ENCODE results near the gene CSRNP3.
"Not testable (repeated sequence)": the region's sequence is repeated elsewhere in the genome, so short reads cannot be mapped to it uniquely, and the experiment has no call there.

CSRNP3 gene

GRCh38 chr2:165547900-165548299 lies 78.4 kb downstream of the CSRNP3 start:
- no peak for DNase-seq

GRCh38 chr2:165549619-165550018 lies 80.1 kb downstream of the CSRNP3 start:
- DNase-seq: no peak

- DNase-seq: no peak
These were observed 89.3 kb downstream of the CSRNP3 start for GRCh38 chr2:165558832-165559231.

GRCh38 chr2:165560377-165560988 lies 91.0 kb downstream of the CSRNP3 start:
- no peak for DNase-seq

GRCh38 chr2:165561516-165561915 lies 92.0 kb downstream of the CSRNP3 start:
- no peak for DNase-seq

GRCh38 chr2:165562233-165562632 lies 92.7 kb downstream of the CSRNP3 start:
- no peak for DNase-seq

GRCh38 chr2:165563468-165564225 lies 94.1 kb downstream of the CSRNP3 start:
- no peak for DNase-seq

- DNase-seq: no peak
These were observed 96.5 kb downstream of the CSRNP3 start for GRCh38 chr2:165566008-165566407.

GRCh38 chr2:165567273-165567672 lies 97.8 kb downstream of the CSRNP3 start:
- DNase-seq: peak; percentile 7

GRCh38 chr2:165568361-165568760 lies 98.9 kb downstream of the CSRNP3 start:
- no peak for DNase-seq

GRCh38 chr2:165571477-165571876 lies 102.0 kb downstream of the CSRNP3 start:
- DNase-seq: no peak

- peak; percentile 95 for DNase-seq
These were observed 102.7 kb downstream of the CSRNP3 start for GRCh38 chr2:165572151-165572550.

- peak; percentile 98 for DNase-seq
These were observed 104.3 kb downstream of the CSRNP3 start for GRCh38 chr2:165573534-165574461.

- DNase-seq: peak; percentile 49
These were observed 105.6 kb downstream of the CSRNP3 start for GRCh38 chr2:165575044-165575615.

- peak; percentile 49 for DNase-seq
These were observed 107.1 kb downstream of the CSRNP3 start for GRCh38 chr2:165576409-165577154.

GRCh38 chr2:165582409-165582808 lies 112.9 kb downstream of the CSRNP3 start:
- no peak for DNase-seq

GRCh38 chr2:165582863-165583506 lies 113.5 kb downstream of the CSRNP3 start:
- DNase-seq: no peak

GRCh38 chr2:165584126-165584654 lies 114.7 kb downstream of the CSRNP3 start:
- no peak for DNase-seq

- no peak for DNase-seq
These were observed 116.5 kb downstream of the CSRNP3 start for GRCh38 chr2:165586019-165586418.

- no peak for DNase-seq
These were observed 117.9 kb downstream of the CSRNP3 start for GRCh38 chr2:165587335-165587938.

GRCh38 chr2:165590999-165591398 lies 121.5 kb downstream of the CSRNP3 start:
- DNase-seq: not testable (repeated sequence)

Measured in NCI-H526 treated with DMSO at 0.1 percent for 48 hours (cell line).